Trophoblast cell (in vitro differentiated cells and primary cell): Measurements from ENCODE around the gene PCNT.
"Not testable (repeated sequence)": the region's sequence is repeated elsewhere in the genome, so short reads cannot be mapped to it uniquely, and the experiment has no call there.

Experiments used
- DNase-seq, 2 donors: peaks; one replicate each; pipeline ENCODE4 v3.0.0-alpha.2; 2016
- H2AFZ ChIP-seq: 2 replicates; pipeline ENCODE4 v1.6.1; 2013; ENCODE audit warnings: low read length, moderate library complexity, mild to moderate bottlenecking; ENCODE audit not compliant: insufficient read depth, poor library complexity
- H2AK5ac ChIP-seq: 2 replicates; pipeline ENCODE4 v1.6.1; 2013; ENCODE audit warnings: mild to moderate bottlenecking, low read length
- H2BK120ac ChIP-seq: 2 replicates; pipeline ENCODE4 v1.6.1; 2013; ENCODE audit warnings: low read length, mild to moderate bottlenecking, moderate library complexity; ENCODE audit not compliant: insufficient read depth, poor library complexity
- H2BK12ac ChIP-seq: 2 replicates; pipeline ENCODE4 v1.6.1; 2013; ENCODE audit warnings: mild to moderate bottlenecking, low read length, moderate library complexity
- H2BK5ac ChIP-seq: 2 replicates; pipeline ENCODE4 v1.6.1; 2013; ENCODE audit warnings: low read length, low read depth, moderate library complexity, mild to moderate bottlenecking; ENCODE audit not compliant: poor library complexity
- H3K14ac ChIP-seq: 2 replicates; pipeline ENCODE4 v1.6.1; 2013; ENCODE audit warnings: mild to moderate bottlenecking, low read length
- H3K18ac ChIP-seq: 2 replicates; pipeline ENCODE4 v1.6.1; 2013; ENCODE audit warnings: mild to moderate bottlenecking, low read length
- H3K23ac ChIP-seq: 2 replicates; pipeline ENCODE4 v1.6.1; 2013; ENCODE audit warnings: low read length
- H3K27ac ChIP-seq: 2 replicates; pipeline ENCODE4 v1.5.1; 2013; ENCODE audit warnings: low read depth, mild to moderate bottlenecking, inconsistent platforms, low read length, moderate library complexity
- H3K27me3 ChIP-seq: 2 replicates; pipeline ENCODE4 v1.6.1; 2013; ENCODE audit warnings: inconsistent platforms, mild to moderate bottlenecking, low read length, moderate library complexity; ENCODE audit not compliant: insufficient read depth
- H3K36me3 ChIP-seq, 2 experiments: 1 replicate in 1 of 2; 2 replicates in 1 of 2; pipeline ENCODE4 v1.6.1; 2013; ENCODE audit warnings: low read length in 2 of 2, mild to moderate bottlenecking in 2 of 2, moderate library complexity in 1 of 2; ENCODE audit not compliant: insufficient read depth in 2 of 2, control insufficient read depth in 1 of 2
- H3K4ac ChIP-seq: 2 replicates; pipeline ENCODE4 v1.6.1; 2013; ENCODE audit warnings: low read depth, mild to moderate bottlenecking, low read length, moderate library complexity
- H3K4me1 ChIP-seq, 2 experiments: 1 replicate in 1 of 2; 2 replicates in 1 of 2; pipeline ENCODE4 v1.6.1; 2013; ENCODE audit warnings: low read length in 2 of 2, mild to moderate bottlenecking in 2 of 2, moderate library complexity in 1 of 2; ENCODE audit not compliant: insufficient read depth in 2 of 2, control insufficient read depth in 1 of 2
- H3K4me2 ChIP-seq: 2 replicates; pipeline ENCODE4 v1.6.1; 2013; ENCODE audit warnings: inconsistent platforms, mild to moderate bottlenecking, low read length, moderate library complexity
- H3K4me3 ChIP-seq: 2 replicates; pipeline ENCODE4 v1.5.1; 2013; ENCODE audit warnings: mild to moderate bottlenecking, low read depth, low read length, inconsistent platforms
- H3K79me1 ChIP-seq: one replicate; pipeline ENCODE4 v1.6.1; 2013; ENCODE audit warnings: low read length
- H3K79me2 ChIP-seq: 2 replicates; pipeline ENCODE4 v1.6.1; 2013; ENCODE audit warnings: low read length, mild to moderate bottlenecking; ENCODE audit not compliant: control insufficient read depth, insufficient read depth, poor library complexity
- H3K9ac ChIP-seq: 2 replicates; pipeline ENCODE4 v1.6.1; 2013; ENCODE audit warnings: mild to moderate bottlenecking, low read length
- H3K9me3 ChIP-seq: 2 replicates; pipeline ENCODE4 v1.6.1; 2013; ENCODE audit warnings: low read depth, mild to moderate bottlenecking, control low read depth, inconsistent platforms, low read length; ENCODE audit not compliant: insufficient read depth
- H4K12ac ChIP-seq: 2 replicates; pipeline ENCODE4 v1.6.1; 2013; ENCODE audit warnings: low read depth, mild to moderate bottlenecking, low read length, moderate library complexity
- H4K8ac ChIP-seq: 2 replicates; pipeline ENCODE4 v1.6.1; 2013; ENCODE audit warnings: low read depth, mild to moderate bottlenecking, low read length, moderate library complexity
- H4K91ac ChIP-seq: one replicate; pipeline ENCODE4 v1.6.1; 2013; ENCODE audit warnings: low read depth, mild to moderate bottlenecking, low read length, moderate library complexity
- WGBS: extraction: QIAGEN DNeasy Blood & Tissue Kit; methylation state at CpG from one replicate; pipeline ENCODE4 v1.1.7; 2013; ENCODE audit warnings: missing lambda C conversion rate; ENCODE audit not compliant: insufficient read length, insufficient coverage; ENCODE audit errors: extremely low coverage; 5-methylcytosine and 5-hydroxymethylcytosine counted together

Gene PCNT

DNA sequence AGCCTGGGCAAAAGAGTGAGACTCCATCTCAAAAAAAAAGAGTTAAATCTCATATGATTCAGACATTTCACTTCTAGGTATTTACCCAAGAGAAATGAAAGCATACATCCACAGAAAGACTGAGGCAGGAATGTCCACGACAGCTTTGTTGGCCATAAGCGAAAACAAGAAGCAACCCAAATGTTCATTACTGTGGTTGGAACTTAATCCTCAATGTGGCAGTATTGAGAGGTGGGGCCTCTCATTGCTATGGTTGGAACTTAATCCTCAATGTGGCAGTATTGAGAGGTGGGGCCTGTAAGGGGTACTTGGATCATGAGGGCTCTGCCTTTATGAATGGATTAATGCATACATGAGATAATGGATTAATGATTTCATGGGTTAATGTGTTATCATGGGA lies 15.5 kb upstream of the PCNT start:
- WGBS = no CpG with 5 or more reads among the region's 2 CpGs
- Histone ChIP-seq H3K9me3 (no peaks in the 10 kb centered on the region), H3K9ac (no peak overlapping the region), H3K79me2 (no peaks in the 10 kb centered on the region), H3K4me3 (no peak overlapping the region), H3K14ac (no peak overlapping the region), H4K12ac (no peak overlapping the region), H2BK120ac (no peak overlapping the region), H3K27ac (no peak overlapping the region), H4K91ac (no peak overlapping the region), H3K79me1 (no peaks in the 10 kb centered on the region), H3K4me1 (no peaks in the 10 kb centered on the region), H3K23ac (no peak overlapping the region), H4K8ac (no peak overlapping the region), H3K4ac (no peak overlapping the region), H3K36me3 (peaks cover 10 to 16% of the 10 kb centered on the region in 2 experiments), H3K18ac (no peak overlapping the region), H3K27me3 (no peaks in the 10 kb centered on the region), H3K4me2 (no peak overlapping the region), H2BK5ac (no peak overlapping the region), H2AK5ac (no peak overlapping the region), H2AFZ (no peak overlapping the region), H2BK12ac (no peak overlapping the region)
- DNase-seq = no peak

DNA sequence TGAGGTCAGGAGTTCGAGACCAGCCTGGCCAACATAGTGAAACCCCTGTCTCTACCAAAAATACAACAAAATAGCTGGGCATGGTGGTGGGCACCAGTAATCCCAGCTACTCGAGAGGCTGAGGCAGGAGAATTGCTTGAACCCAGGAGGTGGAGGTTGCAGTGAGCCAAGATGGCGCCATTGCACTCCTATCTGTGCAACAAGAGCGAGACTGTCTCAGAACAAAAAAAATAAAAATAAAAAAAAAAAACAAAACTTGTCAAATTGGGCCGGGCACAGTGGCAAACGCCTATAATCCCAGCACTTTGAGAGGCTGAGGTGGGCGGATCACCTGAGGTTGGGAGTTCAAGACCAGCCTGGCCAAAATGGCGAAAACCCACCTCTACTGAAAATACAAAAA lies 13.7 kb upstream of the PCNT start:
- not testable (repeated sequence) for H2BK120ac ChIP-seq, H3K14ac ChIP-seq, H3K9me3 ChIP-seq, H3K27ac ChIP-seq, H3K4me3 ChIP-seq, H2AK5ac ChIP-seq, H4K12ac ChIP-seq, H3K4ac ChIP-seq, H3K9ac ChIP-seq, H2AFZ ChIP-seq, H2BK5ac ChIP-seq, H3K4me1 ChIP-seq, H3K4me2 ChIP-seq, H3K18ac ChIP-seq, H3K79me2 ChIP-seq, H4K91ac ChIP-seq, H4K8ac ChIP-seq, H3K27me3 ChIP-seq, H3K23ac ChIP-seq, H2BK12ac ChIP-seq, DNase-seq, H3K79me1 ChIP-seq
- H3K36me3 ChIP-seq = peaks cover 20% of the 10 kb centered on the region in 2 experiments
- no CpG with 5 or more reads among the region's 8 CpGs for WGBS

DNA sequence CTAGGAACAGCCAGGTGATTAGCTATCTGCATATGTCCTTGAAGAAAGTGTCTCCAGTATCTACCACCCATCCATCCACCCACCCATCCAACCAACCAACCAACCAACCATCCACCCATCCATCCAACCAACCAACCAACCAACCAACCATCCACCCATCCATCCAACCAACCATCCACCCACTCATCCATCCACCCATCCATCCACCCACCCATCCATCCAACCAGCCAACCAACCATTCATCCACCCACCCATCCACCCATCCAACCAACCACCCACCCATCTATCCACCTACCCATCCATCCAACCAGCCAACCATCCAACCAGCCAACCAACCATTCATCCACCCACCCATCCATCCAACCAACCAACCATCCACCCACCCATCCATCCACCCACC lies 12.4 kb upstream of the PCNT start:
- no peak overlapping the region for H4K8ac ChIP-seq
- H4K12ac ChIP-seq = no peak overlapping the region
- no peak overlapping the region for H3K18ac ChIP-seq
- H2BK120ac ChIP-seq = no peak overlapping the region
- H2BK5ac ChIP-seq = no peak overlapping the region
- peaks cover 24% of the 10 kb centered on the region in 2 experiments for H3K36me3 ChIP-seq
- H3K4me3 ChIP-seq = no peak overlapping the region
- no peak overlapping the region for H3K23ac ChIP-seq
- no peak overlapping the region for H3K9ac ChIP-seq
- no peak overlapping the region for H2AK5ac ChIP-seq
- H3K79me1 ChIP-seq = no peaks in the 10 kb centered on the region
- H2AFZ ChIP-seq = no peak overlapping the region
- no peak overlapping the region for H3K14ac ChIP-seq
- H3K4ac ChIP-seq = no peak overlapping the region
- H3K4me1 ChIP-seq = no peaks in the 10 kb centered on the region
- no peak overlapping the region for H3K27ac ChIP-seq
- no peaks in the 10 kb centered on the region for H3K79me2 ChIP-seq
- H3K4me2 ChIP-seq = no peak overlapping the region
- no peak overlapping the region for H4K91ac ChIP-seq
- no peaks in the 10 kb centered on the region for H3K9me3 ChIP-seq
- no peak for DNase-seq
- no peak overlapping the region for H2BK12ac ChIP-seq
- no peaks in the 10 kb centered on the region for H3K27me3 ChIP-seq

DNA sequence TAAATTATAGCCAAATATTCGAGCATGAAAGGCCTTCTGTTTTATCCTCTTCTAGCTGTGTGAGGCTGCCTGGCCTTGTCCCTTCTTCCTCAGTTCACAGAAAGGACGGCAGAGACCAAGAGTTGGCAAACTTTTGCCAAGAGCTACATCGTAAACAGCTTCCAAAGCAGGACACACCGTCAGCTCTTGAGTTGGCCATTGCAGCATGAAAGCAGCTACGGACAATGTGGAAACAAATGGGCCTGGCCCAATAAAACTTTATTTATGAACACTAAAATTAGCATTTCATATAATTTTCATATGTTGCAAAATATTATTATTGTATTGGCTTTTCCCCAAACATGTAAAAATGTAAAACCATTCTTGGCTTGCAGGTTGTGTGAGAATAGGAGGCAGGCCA lies 11.0 kb upstream of the PCNT start:
- peaks cover 0 to 1% of the 10 kb centered on the region in 2 experiments for H3K4me1 ChIP-seq
- DNase-seq = no peak
- H3K27ac ChIP-seq = no peak overlapping the region
- no peak overlapping the region for H3K9ac ChIP-seq
- no peak overlapping the region for H3K4me3 ChIP-seq
- no peak overlapping the region for H3K14ac ChIP-seq
- no peak overlapping the region for H2BK12ac ChIP-seq
- no peaks in the 10 kb centered on the region for H3K27me3 ChIP-seq
- no peak overlapping the region for H2AK5ac ChIP-seq
- H4K12ac ChIP-seq = no peak overlapping the region
- no peak overlapping the region for H2AFZ ChIP-seq
- H3K18ac ChIP-seq = no peak overlapping the region
- H2BK120ac ChIP-seq = no peak overlapping the region
- H3K79me1 ChIP-seq = no peaks in the 10 kb centered on the region
- H3K4me2 ChIP-seq = no peak overlapping the region
- H3K36me3 ChIP-seq = peaks cover 24% of the 10 kb centered on the region in 2 experiments
- H3K79me2 ChIP-seq = no peaks in the 10 kb centered on the region
- no peak overlapping the region for H3K4ac ChIP-seq
- H2BK5ac ChIP-seq = no peak overlapping the region
- H3K9me3 ChIP-seq = no peaks in the 10 kb centered on the region
- no peak overlapping the region for H4K8ac ChIP-seq
- WGBS = no CpG with 5 or more reads among the region's 5 CpGs
- no peak overlapping the region for H3K23ac ChIP-seq
- H4K91ac ChIP-seq = no peak overlapping the region
